GM12892 (cell line): ENCODE measurements around the gene CRYGN.

Experiments
- POLR2A ChIP-seq: IDR thresholded peaks from 2 replicates; pipeline ENCODE4 v1.6.1; 2011; ENCODE audit warnings: low read depth, low read length, control low read depth
- POLR2AphosphoS5 ChIP-seq: IDR thresholded peaks from 2 replicates; pipeline ENCODE4 v1.6.1; 2011; ENCODE audit warnings: low read depth, low read length, control low read depth
- TAF1 ChIP-seq: IDR thresholded peaks from 2 replicates; pipeline ENCODE4 v1.6.1; 2011; ENCODE audit warnings: low read depth, mild to moderate bottlenecking, control low read depth, low read length, borderline replicate concordance

DNA sequence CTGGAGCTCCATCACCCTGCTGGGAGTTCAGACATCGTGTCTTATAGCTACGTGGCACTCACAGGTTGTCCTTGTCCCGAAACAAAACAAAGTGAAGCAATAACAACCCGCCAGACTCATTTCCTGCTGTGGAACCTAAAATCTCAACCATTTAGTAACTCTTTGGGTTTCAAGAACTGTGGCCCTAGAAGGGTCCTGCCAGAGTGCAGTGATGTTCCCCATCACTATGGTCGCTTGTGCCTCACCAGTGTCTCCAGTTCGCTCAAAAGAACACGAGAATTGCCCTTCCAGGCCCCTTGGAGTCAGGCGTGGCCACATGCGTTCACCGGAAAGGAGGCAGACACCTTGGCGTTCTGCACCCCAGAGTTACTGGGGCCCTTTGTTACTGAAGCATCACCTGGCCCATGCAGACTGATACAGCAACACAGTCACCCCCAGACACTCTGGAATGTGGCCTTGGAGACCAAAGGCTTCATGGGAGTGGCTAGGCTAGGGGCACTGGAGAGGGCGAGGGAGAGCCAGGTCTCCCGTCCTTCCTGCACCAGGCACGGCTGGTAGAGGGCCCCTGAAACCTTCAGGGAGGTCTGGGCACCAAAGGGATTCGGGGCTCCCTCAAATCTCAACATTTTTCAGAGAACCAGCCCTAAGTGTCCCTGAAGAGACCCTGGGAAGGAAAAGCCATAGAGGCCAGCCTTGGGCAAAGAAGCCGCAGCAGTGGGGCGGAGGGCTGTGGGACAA, 908 bp downstream of the CRYGN start:
- TF ChIP-seq POLR2A (no peak), POLR2AphosphoS5 (no peak), TAF1 (no peak)
